OCI-LY1 (cell line): Measurements from ENCODE around the gene VRK1.

ENCODE experiments used
- H2AFZ ChIP-seq: fragments of 200-600 bp; sonication (generic), shearing (Covaris generic); 2 replicates; pipeline ENCODE4 v1.6.0; 2014; ENCODE audit warnings: antibody characterized with exemption, mild to moderate bottlenecking, low read length
- H3F3A ChIP-seq: fragments of 200-600 bp; sonication (generic), shearing (Covaris generic); 2 replicates; pipeline ENCODE4 v1.6.0; 2014; ENCODE audit warnings: mild to moderate bottlenecking, antibody characterized with exemption, low read length, moderate library complexity; ENCODE audit not compliant: insufficient read depth
- H3K27ac ChIP-seq: fragments of 200-600 bp; sonication (generic); 2 replicates; pipeline ENCODE4 v1.5.1; 2014; ENCODE audit warnings: low read length, mixed run types, mild to moderate bottlenecking, low read depth; ENCODE audit not compliant: poor library complexity, severe bottlenecking
- H3K27me3 ChIP-seq: fragments of 200-600 bp; sonication (generic); 2 replicates; pipeline ENCODE4 v1.6.0; 2014; ENCODE audit warnings: antibody characterized with exemption, mild to moderate bottlenecking, low read length, moderate library complexity; ENCODE audit not compliant: insufficient read depth
- H3K36me3 ChIP-seq: fragments of 200-600 bp; sonication (generic); 2 replicates; pipeline ENCODE4 v1.6.1; 2014; ENCODE audit warnings: mild to moderate bottlenecking, antibody characterized with exemption, low read length, moderate library complexity, mixed read lengths; ENCODE audit not compliant: insufficient read depth
- H3K4me1 ChIP-seq: fragments of 200-600 bp; sonication (generic); 2 replicates; pipeline ENCODE4 v1.5.1; 2014; ENCODE audit warnings: mild to moderate bottlenecking, low read length, moderate library complexity; ENCODE audit not compliant: insufficient read depth, severe bottlenecking
- H3K4me2 ChIP-seq: fragments of 200-600 bp; sonication (generic), shearing (Covaris generic); 2 replicates; pipeline ENCODE4 v1.6.1; 2014; ENCODE audit warnings: low read length
- H3K4me3 ChIP-seq: fragments of 200-600 bp; sonication (generic); 2 replicates; pipeline ENCODE4 v1.5.1; 2014; ENCODE audit warnings: low read length, low read depth, mild to moderate bottlenecking, mixed read lengths; ENCODE audit not compliant: poor library complexity, severe bottlenecking
- H3K79me2 ChIP-seq: fragments of 200-600 bp; shearing (Covaris generic); 2 replicates; pipeline ENCODE4 v1.6.1; 2016; ENCODE audit warnings: mixed run types, low read length, mixed read lengths; ENCODE audit not compliant: insufficient read depth
- H3K9ac ChIP-seq: fragments of 200-600 bp; sonication (generic), shearing (Covaris generic); 2 replicates; pipeline ENCODE4 v1.6.1; 2014; ENCODE audit warnings: mild to moderate bottlenecking, low read length, mixed read lengths
- H3K9me2 ChIP-seq: fragments of 200-600 bp; sonication (generic), shearing (Covaris generic); 2 replicates; pipeline ENCODE4 v1.6.1; 2014; ENCODE audit warnings: low read depth, mild to moderate bottlenecking, low read length, mixed read lengths
- H3K9me3 ChIP-seq: fragments of 200-600 bp; shearing (Covaris generic); 2 replicates; pipeline ENCODE4 v1.6.1; 2014; ENCODE audit warnings: low read length, mixed read lengths
- H4K20me1 ChIP-seq: fragments of 200-600 bp; sonication (generic), shearing (Covaris generic); 2 replicates; pipeline ENCODE4 v1.6.0; 2016; ENCODE audit warnings: mild to moderate bottlenecking, low read length; ENCODE audit not compliant: insufficient read depth
- CTCF ChIP-seq: fragments of 200-600 bp; sonication (generic), shearing (Covaris generic); IDR thresholded peaks from 2 replicates; pipeline ENCODE4 v1.5.1; 2017; ENCODE audit warnings: mild to moderate bottlenecking, antibody characterized with exemption, low read length, moderate library complexity, mixed read lengths
- EZH2 ChIP-seq: fragments of 200-600 bp; sonication (generic), shearing (Covaris generic); IDR thresholded peaks from 2 replicates; pipeline ENCODE4 v1.8.0; 2017; ENCODE audit warnings: borderline replicate concordance, mixed run types, mild to moderate bottlenecking, antibody characterized with exemption, low read length, moderate library complexity, mixed read lengths

VRK1 gene

GRCh38 chr14:96829791-96830190, 32.6 kb downstream of the VRK1 start:
- H3K4me1 ChIP-seq = no peaks in the 10 kb centered on the region
- H3F3A ChIP-seq = no peaks in the 10 kb centered on the region
- H2AFZ ChIP-seq = no peak overlapping the region
- H3K9me2 ChIP-seq = no peaks in the 10 kb centered on the region
- no peaks in the 10 kb centered on the region for H3K27me3 ChIP-seq
- TF ChIP-seq EZH2 (no peak), CTCF (no peak)
- H3K36me3 ChIP-seq = peaks cover 40% of the 10 kb centered on the region
- peaks cover 83% of the 10 kb centered on the region for H3K79me2 ChIP-seq
- H3K27ac ChIP-seq = no peak overlapping the region
- no peak overlapping the region for H3K9ac ChIP-seq
- no peak overlapping the region for H3K4me2 ChIP-seq
- H3K9me3 ChIP-seq = peaks cover 15% of the 10 kb centered on the region
- no peak overlapping the region for H3K4me3 ChIP-seq
- H4K20me1 ChIP-seq = no peaks in the 10 kb centered on the region

- H3K4me1 ChIP-seq = no peaks in the 10 kb centered on the region
- no peaks in the 10 kb centered on the region for H3K27me3 ChIP-seq
- H3K9me3 ChIP-seq = peaks cover 15% of the 10 kb centered on the region
- peaks cover 72% of the 10 kb centered on the region for H3K79me2 ChIP-seq
- no peak overlapping the region for H3K27ac ChIP-seq
- H2AFZ ChIP-seq = no peak overlapping the region
- H3K4me2 ChIP-seq = no peak overlapping the region
- TF ChIP-seq EZH2 = no peak
- TF ChIP-seq CTCF = no peak
- H3K9me2 ChIP-seq = no peaks in the 10 kb centered on the region
- H4K20me1 ChIP-seq = no peaks in the 10 kb centered on the region
- H3K4me3 ChIP-seq = no peak overlapping the region
- H3F3A ChIP-seq = no peaks in the 10 kb centered on the region
- no peak overlapping the region for H3K9ac ChIP-seq
- H3K36me3 ChIP-seq = peaks cover 51% of the 10 kb centered on the region
These were observed 33.8 kb downstream of the VRK1 start for GRCh38 chr14:96830946-96831345.

GRCh38 chr14:96832351-96832750, 35.2 kb downstream of the VRK1 start:
- H3K9me3 ChIP-seq = peaks cover 15% of the 10 kb centered on the region
- no peaks in the 10 kb centered on the region for H4K20me1 ChIP-seq
- H3K27ac ChIP-seq = no peak overlapping the region
- no peaks in the 10 kb centered on the region for H3K4me1 ChIP-seq
- no peaks in the 10 kb centered on the region for H3F3A ChIP-seq
- H3K9me2 ChIP-seq = no peaks in the 10 kb centered on the region
- peaks cover 58% of the 10 kb centered on the region for H3K79me2 ChIP-seq
- TF ChIP-seq CTCF = no peak
- no peak for TF ChIP-seq EZH2
- no peak overlapping the region for H2AFZ ChIP-seq
- no peak overlapping the region for H3K4me3 ChIP-seq
- H3K4me2 ChIP-seq = no peak overlapping the region
- peaks cover 60% of the 10 kb centered on the region for H3K36me3 ChIP-seq
- no peaks in the 10 kb centered on the region for H3K27me3 ChIP-seq
- H3K9ac ChIP-seq = no peak overlapping the region
